T-helper 17 cell (primary cell): ENCODE measurements around the gene CCNA2. TPM values are rescaled to one million over a fixed set of nuclear protein-coding genes. Genes with fewer than 3 reads are reported as not detected.
A peak's percentile ranks its signal among the peaks of the same experiment; 100 is the strongest.

ENCODE experiments used
- ATAC-seq: fragments of 150-1000 bp; cut with Tn5 transposase; 2 replicates; pipeline ENCODE4 v1.10.0; 2021; ENCODE audit warnings: mild to moderate bottlenecking, moderate library complexity
- DNase-seq, 3 donors: peaks; one replicate each; pipeline versions ENCODE4 v3.0.0 to v3.0.0-alpha.2; 2020 to 2021
- H3K9me3 ChIP-seq: one replicate; pipeline ENCODE4 v1.7.0; 2013; ENCODE audit warnings: low read length, mild to moderate bottlenecking; ENCODE audit not compliant: control insufficient read depth, poor library complexity, severe bottlenecking
- H3K27ac Mint-ChIP-seq: one replicate; pipeline ENCODE4 v1.8.0; 2022; ENCODE audit warnings: mild to moderate bottlenecking, moderate library complexity, mixed read lengths
- H3K27me3 Mint-ChIP-seq: one replicate; pipeline ENCODE4 v1.8.0; 2022; ENCODE audit warnings: mixed read lengths
- H3K36me3 Mint-ChIP-seq: one replicate; pipeline ENCODE4 v1.8.0; 2022; ENCODE audit warnings: low read depth, mixed read lengths
- H3K4me1 Mint-ChIP-seq: one replicate; pipeline ENCODE4 v1.8.0; 2022; ENCODE audit warnings: mild to moderate bottlenecking, mixed read lengths
- H3K4me3 Mint-ChIP-seq: one replicate; pipeline ENCODE4 v1.8.0; 2022; ENCODE audit warnings: mild to moderate bottlenecking, moderate library complexity, mixed read lengths
- total RNA-seq, 4 donors: library from RNA in 2 of 4; stranded (reverse) in 2 of 4; gene quantifications; one replicate each; pipeline ENCODE4 v1.2.3 and lab custom pipeline; 2022 to 2026

CCNA2 gene
- total RNA-seq (under 1 TPM; 0.25 to 0.57 TPM), total RNA-seq (lab: John Stamatoyannopoulos, UW) (1.1 to 4.2 reads per million in 2 donors)

DNA sequence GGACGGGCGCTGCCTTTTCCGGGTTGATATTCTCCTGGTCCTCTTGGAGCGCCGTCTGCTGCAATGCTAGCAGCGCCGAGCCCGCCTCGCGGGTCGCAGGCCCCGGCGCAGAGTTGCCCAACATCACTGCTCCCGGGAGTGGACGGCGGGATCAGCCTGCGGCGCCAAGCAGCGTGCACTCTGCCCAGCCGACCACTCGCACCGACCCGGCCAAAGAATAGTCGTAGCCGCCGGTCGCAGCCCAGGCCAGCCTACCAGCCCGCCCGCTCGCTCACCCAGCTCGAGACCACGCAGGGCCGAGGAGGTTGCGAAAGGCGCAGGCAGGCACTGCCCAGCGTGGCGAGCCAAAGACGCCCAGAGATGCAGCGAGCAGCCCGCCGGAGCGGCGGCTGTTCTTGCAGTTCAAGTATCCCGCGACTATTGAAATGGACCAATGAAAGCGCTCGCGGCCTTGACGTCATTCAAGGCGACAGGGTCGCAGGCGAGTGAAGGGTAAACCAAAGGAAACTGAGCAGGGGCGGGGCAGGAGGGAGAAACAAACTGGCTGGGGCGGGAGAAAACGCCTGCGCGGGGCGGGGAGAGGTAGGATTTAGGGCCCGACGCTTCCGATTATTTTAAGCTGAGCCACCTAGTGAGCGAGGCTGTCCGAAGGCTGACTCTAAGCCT is at the start of gene CCNA2:
TSS of gene CCNA2 (minus strand) at position 379 of the 666 bp plus-strand sequence. CDS start at position 124, 255 bp downstream.
- peak; percentile 88 to 94 (median 92) for DNase-seq
- H3K9me3 ChIP-seq: no peaks in the 10 kb centered on the region
- Mint-ChIP-seq H3K27me3 (no peaks in the 10 kb centered on the region), H3K4me1 (peaks cover 19% of the 10 kb centered on the region), H3K36me3 (peaks cover 2% of the 10 kb centered on the region), H3K27ac (peak within 1 kb of the TSS; percentile 90), H3K4me3 (peak within 1 kb of the TSS; percentile 92)
- ATAC-seq: peak; percentile 98

DNA sequence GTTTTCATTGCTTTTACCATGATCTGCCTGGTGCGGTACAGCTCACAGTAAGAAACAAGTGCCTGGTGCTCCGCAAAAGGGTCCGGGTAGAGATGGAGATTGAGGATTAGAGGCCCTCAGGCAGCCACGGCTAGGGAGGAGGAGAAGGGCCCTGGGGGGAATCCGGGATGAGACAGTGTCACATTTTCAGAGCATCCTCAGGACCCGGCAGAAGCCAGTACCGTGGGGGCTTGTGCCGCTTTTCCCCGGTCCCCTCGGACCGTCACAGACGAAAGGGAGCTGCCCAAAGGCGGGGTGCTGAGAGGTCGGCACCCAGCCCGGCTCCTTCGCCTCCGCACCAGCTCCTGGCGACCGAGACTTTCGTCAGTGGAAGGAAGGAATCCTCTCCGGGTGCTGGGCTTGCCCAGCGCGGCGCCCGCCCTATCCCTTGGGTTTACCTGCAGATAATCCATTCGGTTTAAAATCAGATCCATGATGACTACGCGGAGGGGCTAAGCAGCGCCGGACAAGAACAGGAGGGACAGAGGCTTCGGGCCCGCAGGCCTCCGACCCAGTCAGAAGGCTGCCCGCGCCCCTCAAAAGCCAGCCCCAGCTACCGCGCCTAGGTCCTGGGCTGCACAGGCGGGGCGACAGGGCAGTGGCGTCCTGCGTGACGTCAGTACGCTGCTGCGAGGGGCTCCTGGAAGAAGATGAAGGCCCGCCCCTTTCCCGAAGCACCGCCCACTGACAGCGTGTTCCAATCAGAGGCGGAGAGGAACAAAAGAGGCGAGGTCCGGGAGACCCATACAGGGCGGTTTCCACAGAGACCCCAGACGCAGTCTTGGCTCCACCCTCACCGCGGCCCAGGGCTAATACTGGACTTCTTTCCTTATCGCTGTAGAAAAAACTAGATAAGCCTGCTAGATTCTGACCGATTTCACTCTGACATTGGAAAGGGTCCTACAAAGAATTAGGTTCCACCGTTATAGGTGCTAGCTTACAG is 46.4 kb upstream of the CCNA2 start, which contains the start of gene BBS7:
TSS of gene BBS7 (minus strand) at position 634 of the 982 bp plus-strand sequence. CDS start at position 473, 161 bp downstream.
- Mint-ChIP-seq H3K27ac (peak within 1 kb of the TSS; percentile 92), H3K27me3 (peaks cover 12% of the 10 kb centered on the region), H3K4me1 (peaks cover 16% of the 10 kb centered on the region), H3K36me3 (peaks cover 3% of the 10 kb centered on the region), H3K4me3 (peak within 1 kb of the TSS; percentile 97)
- peak; percentile 99 for ATAC-seq
- DNase-seq: peak; percentile 83 to 87 (median 86)
- no peaks in the 10 kb centered on the region for H3K9me3 ChIP-seq

DNA sequence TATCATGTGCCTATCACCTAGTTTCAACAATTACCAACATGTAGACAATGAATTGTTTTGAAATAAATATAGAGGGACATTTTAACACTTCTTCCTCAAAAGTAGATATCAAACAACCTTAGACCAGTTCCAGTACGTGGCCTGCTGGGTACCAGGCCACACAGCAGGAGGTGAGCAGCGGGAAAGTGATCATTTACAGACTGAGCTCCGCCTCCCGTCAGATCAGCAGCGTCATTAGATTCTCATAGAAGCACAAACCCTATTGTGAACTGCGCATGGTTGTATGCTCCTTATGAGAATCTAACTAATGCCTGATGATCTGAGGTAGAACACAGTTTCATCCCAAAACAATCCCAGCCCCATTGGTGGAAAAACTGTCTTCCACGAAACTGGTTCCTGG is 40.1 kb upstream of the CCNA2 start:
- DNase-seq (no peak), ATAC-seq (no peak)
- peaks cover 6% of the 10 kb centered on the region for H3K36me3 Mint-ChIP-seq
- no peaks in the 10 kb centered on the region for H3K27me3 Mint-ChIP-seq
- peaks cover 13% of the 10 kb centered on the region for H3K4me1 Mint-ChIP-seq
- no peak overlapping the region for H3K4me3 Mint-ChIP-seq
- no peaks in the 10 kb centered on the region for H3K9me3 ChIP-seq
- no peak overlapping the region for H3K27ac Mint-ChIP-seq

DNA sequence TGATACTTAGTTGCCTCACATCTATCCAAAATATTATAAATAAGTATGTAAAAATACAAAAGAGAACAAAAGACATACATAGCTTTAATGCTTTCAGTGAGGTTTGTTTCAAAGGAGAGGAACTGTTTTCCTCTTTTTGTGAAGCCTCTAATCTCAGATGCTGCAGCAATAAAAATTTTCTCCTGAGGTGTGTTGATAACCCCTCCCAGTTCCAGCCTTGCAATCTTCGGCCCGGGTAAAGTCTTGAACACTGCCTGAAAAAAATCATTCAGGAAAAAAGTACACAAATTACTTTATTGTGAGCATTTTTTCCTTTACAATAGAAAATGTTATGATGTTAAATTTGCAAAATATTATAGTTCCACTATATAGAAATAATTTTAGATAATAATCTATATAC is 37.7 kb upstream of the CCNA2 start:
- no peaks in the 10 kb centered on the region for H3K27me3 Mint-ChIP-seq
- H3K36me3 Mint-ChIP-seq: peaks cover 6% of the 10 kb centered on the region
- ATAC-seq (no peak), DNase-seq (no peak)
- no peak overlapping the region for H3K4me3 Mint-ChIP-seq
- no peaks in the 10 kb centered on the region for H3K9me3 ChIP-seq
- no peak overlapping the region for H3K27ac Mint-ChIP-seq
- peaks cover 13% of the 10 kb centered on the region for H3K4me1 Mint-ChIP-seq

DNA sequence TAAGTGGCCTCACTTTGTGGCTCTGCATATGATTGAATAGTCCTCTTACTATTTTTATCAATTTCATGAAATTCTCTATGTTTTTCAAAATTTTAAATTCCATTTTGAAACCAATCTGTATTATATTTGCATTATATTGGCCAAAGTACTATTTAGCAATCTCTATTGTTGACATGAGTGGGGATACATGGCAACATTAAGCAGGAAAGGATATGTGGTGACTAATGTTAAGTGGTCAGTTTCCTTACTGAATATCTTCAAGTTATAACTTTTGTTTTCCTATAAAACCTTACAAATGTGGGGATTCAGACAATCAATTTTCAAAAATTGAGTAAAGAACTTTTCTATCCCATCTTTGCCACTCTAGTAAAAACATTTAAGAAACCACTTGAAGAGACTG is 36.4 kb upstream of the CCNA2 start:
- Mint-ChIP-seq H3K4me1 (peaks cover 8% of the 10 kb centered on the region), H3K27ac (no peak overlapping the region), H3K27me3 (no peaks in the 10 kb centered on the region), H3K36me3 (peaks cover 3% of the 10 kb centered on the region), H3K4me3 (no peak overlapping the region)
- ATAC-seq (no peak), DNase-seq (no peak)
- no peaks in the 10 kb centered on the region for H3K9me3 ChIP-seq

DNA sequence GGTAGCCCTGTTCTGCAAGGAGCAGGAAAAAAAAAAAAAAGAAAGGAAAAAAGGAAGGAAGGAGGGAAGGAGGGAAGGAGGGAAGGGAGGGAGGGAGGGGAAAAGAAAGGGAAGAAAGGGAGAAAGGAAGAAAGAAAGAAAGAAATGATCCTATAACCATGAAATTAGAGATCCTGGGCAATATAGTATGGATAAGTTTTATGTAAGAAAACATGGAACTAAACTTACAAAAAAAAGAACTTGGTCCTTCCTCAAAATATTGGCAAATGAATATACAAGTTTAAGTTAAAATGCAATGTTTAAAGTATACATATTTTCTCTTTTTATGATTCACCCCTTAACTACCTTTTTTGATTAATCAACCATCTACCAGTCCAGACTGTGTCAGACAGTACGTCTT is 27.7 kb upstream of the CCNA2 start:
- Mint-ChIP-seq H3K4me3 (no peak overlapping the region), H3K4me1 (peaks cover 10% of the 10 kb centered on the region), H3K36me3 (peaks cover 14% of the 10 kb centered on the region), H3K27ac (no peak overlapping the region), H3K27me3 (no peaks in the 10 kb centered on the region)
- no peaks in the 10 kb centered on the region for H3K9me3 ChIP-seq
- DNase-seq (no peak), ATAC-seq (no peak)

DNA sequence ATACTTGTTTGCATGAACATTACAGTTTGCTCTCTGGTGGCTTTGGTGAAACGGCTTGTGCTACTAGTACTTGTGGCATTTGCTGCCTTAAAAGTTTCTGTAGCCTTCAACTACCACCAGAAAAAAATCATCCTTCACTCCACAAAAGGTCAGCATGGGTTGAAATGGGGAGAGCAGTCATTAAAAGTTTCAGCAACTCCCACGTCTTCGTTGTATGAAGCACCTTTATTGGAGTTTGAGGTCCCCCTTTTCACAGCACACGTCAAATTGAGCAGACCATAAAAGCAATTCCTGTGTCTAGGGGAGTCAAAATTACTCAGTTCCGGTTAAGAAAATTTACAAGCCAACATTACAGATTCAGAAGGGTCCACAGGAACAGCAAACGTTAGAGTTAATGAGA is 23.0 kb upstream of the CCNA2 start:
- Mint-ChIP-seq H3K4me1 (peaks cover 2% of the 10 kb centered on the region), H3K36me3 (peaks cover 16% of the 10 kb centered on the region), H3K27me3 (no peaks in the 10 kb centered on the region), H3K4me3 (no peak overlapping the region), H3K27ac (no peak overlapping the region)
- no peaks in the 10 kb centered on the region for H3K9me3 ChIP-seq
- DNase-seq (no peak), ATAC-seq (no peak)

DNA sequence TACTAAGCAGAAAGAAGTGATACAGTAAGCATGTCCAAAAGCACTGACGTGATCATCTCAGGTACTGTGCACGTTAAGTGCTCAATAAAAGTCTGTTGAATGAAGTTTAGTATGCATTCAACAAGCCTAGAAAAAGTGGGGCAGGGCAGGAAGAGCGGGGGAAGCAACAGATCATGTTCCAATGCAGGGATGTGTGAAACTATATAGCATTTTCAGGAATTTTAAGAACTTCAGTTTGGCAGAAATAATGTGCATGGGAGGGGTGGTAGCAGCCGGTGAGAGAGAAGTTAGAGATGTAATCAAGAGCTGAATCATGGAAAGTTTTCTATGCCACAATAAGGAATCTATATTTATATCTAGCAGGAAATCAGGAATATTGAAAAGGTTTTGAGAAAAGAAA is 19.2 kb upstream of the CCNA2 start:
- Mint-ChIP-seq H3K27me3 (no peaks in the 10 kb centered on the region), H3K36me3 (peaks cover 18% of the 10 kb centered on the region), H3K27ac (no peak overlapping the region), H3K4me1 (no peaks in the 10 kb centered on the region), H3K4me3 (no peak overlapping the region)
- no peak for DNase-seq
- H3K9me3 ChIP-seq: no peaks in the 10 kb centered on the region
- no peak for ATAC-seq

DNA sequence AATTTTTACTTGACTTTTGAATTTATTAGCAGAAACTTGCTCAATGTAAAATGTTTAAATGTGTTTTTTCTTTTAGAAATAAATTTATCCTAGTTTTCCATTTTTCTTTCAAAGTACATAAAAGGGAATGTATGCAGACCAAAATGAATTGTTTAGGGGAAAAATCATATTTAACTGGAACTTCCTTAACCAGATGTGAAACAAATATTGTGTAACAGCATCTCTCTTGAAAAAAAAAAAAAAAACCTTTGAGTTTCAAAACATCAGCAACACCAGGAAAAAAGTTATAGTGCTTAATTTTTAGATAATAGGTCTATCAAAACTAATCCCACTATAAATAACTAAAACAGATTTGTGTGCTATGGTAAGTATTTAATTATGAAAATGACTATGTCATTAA is 14.5 kb upstream of the CCNA2 start:
- DNase-seq: no peak
- Mint-ChIP-seq H3K27me3 (no peaks in the 10 kb centered on the region), H3K36me3 (peaks cover 12% of the 10 kb centered on the region), H3K4me3 (no peak overlapping the region), H3K4me1 (no peaks in the 10 kb centered on the region), H3K27ac (no peak overlapping the region)
- no peak for ATAC-seq
- no peaks in the 10 kb centered on the region for H3K9me3 ChIP-seq

DNA sequence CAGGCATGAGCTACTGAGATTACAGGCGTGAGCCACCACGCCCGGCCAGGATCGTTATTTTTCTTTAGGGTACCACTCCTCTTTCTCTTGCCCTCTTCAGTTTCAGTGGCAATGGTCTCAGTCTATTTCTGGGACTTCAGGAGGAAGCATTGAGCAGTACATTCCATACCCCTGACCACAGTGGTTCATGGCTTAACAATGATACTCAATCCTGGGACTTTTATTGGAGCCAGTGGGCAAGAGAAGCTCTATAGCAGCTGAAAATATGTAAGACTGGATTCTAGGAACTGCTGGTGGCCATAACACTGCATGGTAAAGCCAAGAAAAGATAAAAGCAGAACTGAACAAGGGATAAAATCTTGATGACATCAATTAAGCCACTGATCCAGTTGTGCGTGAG is 5.8 kb upstream of the CCNA2 start:
- DNase-seq: no peak
- no peak overlapping the region for H3K27ac Mint-ChIP-seq
- H3K27me3 Mint-ChIP-seq: no peaks in the 10 kb centered on the region
- H3K36me3 Mint-ChIP-seq: peaks cover 6% of the 10 kb centered on the region
- peaks cover 2% of the 10 kb centered on the region for H3K4me1 Mint-ChIP-seq
- no peak for ATAC-seq
- no peak overlapping the region for H3K4me3 Mint-ChIP-seq
- H3K9me3 ChIP-seq: no peaks in the 10 kb centered on the region

DNA sequence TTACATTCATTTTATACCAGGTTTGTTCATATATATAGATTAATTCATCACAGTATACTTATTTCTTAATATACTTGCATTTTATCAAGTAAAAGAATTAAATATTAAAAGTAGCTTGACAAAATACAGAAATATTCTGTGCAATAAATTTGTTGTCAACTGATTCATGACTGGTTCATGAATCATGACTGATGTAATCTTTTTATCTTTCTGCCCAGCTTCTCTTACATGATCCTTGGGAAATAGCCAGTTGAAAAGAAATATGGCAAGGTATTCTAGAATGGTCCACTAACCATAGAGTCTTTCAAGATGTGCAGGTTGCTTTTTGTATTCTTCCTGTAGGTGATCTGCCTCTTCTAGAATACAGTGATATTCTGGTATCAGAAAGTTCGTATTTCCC is 4.2 kb upstream of the CCNA2 start:
- Mint-ChIP-seq H3K27ac (peak overlapping the region; percentile 29), H3K4me3 (no peak overlapping the region), H3K27me3 (no peaks in the 10 kb centered on the region), H3K4me1 (peaks cover 11% of the 10 kb centered on the region), H3K36me3 (peaks cover 6% of the 10 kb centered on the region)
- ATAC-seq (no peak), DNase-seq (no peak)
- no peaks in the 10 kb centered on the region for H3K9me3 ChIP-seq

DNA sequence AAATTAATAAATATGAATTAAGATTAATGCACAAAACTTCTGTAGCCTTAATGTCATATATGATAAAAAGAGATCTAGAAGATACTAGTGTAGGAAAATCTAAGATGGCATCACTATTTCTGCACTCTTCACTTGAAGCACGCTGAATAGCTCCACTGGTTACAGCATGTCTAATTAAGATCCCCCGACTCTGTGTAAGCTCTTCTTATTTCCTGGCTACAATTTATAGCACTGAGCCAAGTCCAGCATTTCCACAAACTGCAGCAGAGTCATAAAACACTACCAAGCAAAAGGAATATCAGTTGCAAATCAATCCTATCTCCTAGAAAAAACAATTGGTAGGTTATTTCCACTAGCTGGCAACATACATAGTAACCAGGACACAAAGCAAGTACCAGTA is 1.3 kb upstream of the CCNA2 start:
- Mint-ChIP-seq H3K27me3 (no peaks in the 10 kb centered on the region), H3K4me1 (peaks cover 15% of the 10 kb centered on the region), H3K27ac (no peak overlapping the region), H3K36me3 (no peaks in the 10 kb centered on the region), H3K4me3 (no peak overlapping the region)
- ATAC-seq: no peak
- no peaks in the 10 kb centered on the region for H3K9me3 ChIP-seq
- no peak for DNase-seq

DNA sequence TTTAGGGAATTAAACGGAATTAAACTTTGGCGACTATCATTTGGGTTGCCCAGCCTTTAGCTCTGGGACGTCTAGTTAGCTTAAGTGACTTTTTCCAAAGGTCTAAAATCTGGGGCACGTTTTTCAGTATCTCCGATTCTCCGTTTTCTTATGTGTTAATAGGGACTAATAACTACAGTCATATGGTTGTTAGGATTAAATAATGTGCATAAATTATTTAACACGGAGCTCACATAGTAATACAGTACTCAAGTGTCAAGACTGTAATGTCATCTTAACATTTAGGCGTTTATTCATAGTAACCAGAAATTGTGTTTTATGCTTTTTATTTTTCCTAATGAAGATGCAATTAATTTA is 466 bp upstream of the CCNA2 start:
- Mint-ChIP-seq H3K27me3 (no peaks in the 10 kb centered on the region), H3K36me3 (no peaks in the 10 kb centered on the region), H3K4me1 (peaks cover 16% of the 10 kb centered on the region), H3K4me3 (peak overlapping the region; percentile 92), H3K27ac (peak overlapping the region; percentile 90)
- H3K9me3 ChIP-seq: no peaks in the 10 kb centered on the region
- DNase-seq (no peak), ATAC-seq (no peak)
